ENCODE data around the gene SMYD3. TPM values are rescaled to one million over a fixed set of nuclear protein-coding genes. Genes with fewer than 3 reads are reported as not detected.

The SMYD3 gene
- total and polyA plus RNA-seq, 4 donors: 10.5 to 40.1 (median 32.5) TPM

DNA sequence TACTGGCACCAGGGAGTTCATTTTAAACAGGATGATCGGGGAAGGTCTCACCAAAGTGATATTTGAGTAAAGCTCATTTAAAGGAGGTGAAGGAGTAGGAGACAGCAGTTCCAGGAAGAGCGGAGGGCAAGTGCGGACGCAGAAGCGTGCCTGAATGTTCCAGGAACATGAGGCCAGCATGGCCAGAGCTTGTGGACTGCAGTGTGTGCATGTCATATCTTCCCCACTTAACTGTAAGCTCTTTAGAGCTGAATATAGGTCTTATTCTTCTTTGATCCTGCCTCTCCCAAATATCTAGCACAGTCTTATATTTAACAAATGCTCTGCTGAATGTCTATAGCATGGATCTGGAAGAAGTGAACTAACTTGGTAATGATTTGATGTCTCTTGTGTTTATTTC is 639.3 kb downstream of the SMYD3 start:
- Histone ChIP-seq H3K9me3 (ENCODE audit: control insufficient read depth in 4 of 4, insufficient read depth in 3 of 4, low read length in 3 of 4) (no peaks in the 10 kb centered on the region), H3K4me1 (ENCODE audit: control insufficient read depth in 5 of 5, insufficient read depth in 5 of 5, low read length in 5 of 5) (no peaks in the 10 kb centered on the region), H3K27ac (ENCODE audit: low read depth in 1 of 2, low read length in 1 of 2) (no peak overlapping the region), H3K36me3 (ENCODE audit: control insufficient read depth in 4 of 4, insufficient read depth in 4 of 4, low read length in 4 of 4) (no peaks in the 10 kb centered on the region), H3K4me3 (no peak overlapping the region), H3K27me3 (ENCODE audit: control insufficient read depth in 3 of 3, insufficient read depth in 3 of 3, low read length in 2 of 3) (no peaks in the 10 kb centered on the region), H3K9ac (ENCODE audit: insufficient read depth in 1 of 2, low read length in 2 of 2) (no peak overlapping the region)
- WGBS, 2 donors: 58 to 65% methylated on average over 5 of the region's 5 CpGs
- no peak for ATAC-seq (ENCODE audit: insufficient read depth, low FRiP score)
- TF ChIP-seq, protein P1, sequence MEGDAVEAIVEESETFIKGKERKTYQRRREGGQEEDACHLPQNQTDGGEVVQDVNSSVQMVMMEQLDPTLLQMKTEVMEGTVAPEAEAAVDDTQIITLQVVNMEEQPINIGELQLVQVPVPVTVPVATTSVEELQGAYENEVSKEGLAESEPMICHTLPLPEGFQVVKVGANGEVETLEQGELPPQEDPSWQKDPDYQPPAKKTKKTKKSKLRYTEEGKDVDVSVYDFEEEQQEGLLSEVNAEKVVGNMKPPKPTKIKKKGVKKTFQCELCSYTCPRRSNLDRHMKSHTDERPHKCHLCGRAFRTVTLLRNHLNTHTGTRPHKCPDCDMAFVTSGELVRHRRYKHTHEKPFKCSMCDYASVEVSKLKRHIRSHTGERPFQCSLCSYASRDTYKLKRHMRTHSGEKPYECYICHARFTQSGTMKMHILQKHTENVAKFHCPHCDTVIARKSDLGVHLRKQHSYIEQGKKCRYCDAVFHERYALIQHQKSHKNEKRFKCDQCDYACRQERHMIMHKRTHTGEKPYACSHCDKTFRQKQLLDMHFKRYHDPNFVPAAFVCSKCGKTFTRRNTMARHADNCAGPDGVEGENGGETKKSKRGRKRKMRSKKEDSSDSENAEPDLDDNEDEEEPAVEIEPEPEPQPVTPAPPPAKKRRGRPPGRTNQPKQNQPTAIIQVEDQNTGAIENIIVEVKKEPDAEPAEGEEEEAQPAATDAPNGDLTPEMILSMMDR (IDR thresholded peaks at IDR 0.05; ENCODE audit: control extremely low read depth, extremely low read depth): no peak
- DNase-seq: no peak

DNA sequence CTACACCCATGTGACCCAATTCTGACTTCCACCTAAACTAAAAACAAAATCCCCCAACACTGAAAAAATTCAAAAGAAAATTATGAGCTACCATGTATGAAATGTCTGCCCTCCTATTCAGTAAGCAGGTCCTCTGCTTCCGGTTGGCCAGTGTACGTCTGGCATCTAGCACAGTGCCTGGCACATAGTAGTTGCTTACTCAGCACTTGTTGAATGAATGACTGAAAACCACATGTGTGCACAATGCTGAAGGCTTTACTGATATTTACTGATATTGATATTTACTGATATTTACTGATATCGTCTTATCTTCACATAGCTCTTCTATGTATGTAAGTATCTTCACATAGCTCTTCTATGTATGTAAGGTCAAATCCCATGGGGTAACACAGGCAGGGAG is 642.2 kb downstream of the SMYD3 start:
- DNase-seq: no peak
- no peak for ATAC-seq (ENCODE audit: insufficient read depth, low FRiP score)
- Histone ChIP-seq H3K27ac (ENCODE audit: low read depth in 1 of 2, low read length in 1 of 2) (no peak overlapping the region), H3K36me3 (ENCODE audit: control insufficient read depth in 4 of 4, insufficient read depth in 4 of 4, low read length in 4 of 4) (no peaks in the 10 kb centered on the region), H3K9me3 (ENCODE audit: control insufficient read depth in 4 of 4, insufficient read depth in 3 of 4, low read length in 3 of 4) (peaks cover 0 to 2% (median 0%) of the 10 kb centered on the region in 4 donors), H3K27me3 (ENCODE audit: control insufficient read depth in 3 of 3, insufficient read depth in 3 of 3, low read length in 2 of 3) (no peaks in the 10 kb centered on the region), H3K4me1 (ENCODE audit: control insufficient read depth in 5 of 5, insufficient read depth in 5 of 5, low read length in 5 of 5) (peaks cover 0 to 19% (median 8%) of the 10 kb centered on the region in 5 donors), H3K9ac (ENCODE audit: insufficient read depth in 1 of 2, low read length in 2 of 2) (no peak overlapping the region), H3K4me3 (no peak overlapping the region)
- TF ChIP-seq, protein P1 (IDR thresholded peaks at IDR 0.05; ENCODE audit: control extremely low read depth, extremely low read depth): no peak
- WGBS, 2 donors: 96 to 97% methylated on average over 3 of the region's 3 CpGs

DNA sequence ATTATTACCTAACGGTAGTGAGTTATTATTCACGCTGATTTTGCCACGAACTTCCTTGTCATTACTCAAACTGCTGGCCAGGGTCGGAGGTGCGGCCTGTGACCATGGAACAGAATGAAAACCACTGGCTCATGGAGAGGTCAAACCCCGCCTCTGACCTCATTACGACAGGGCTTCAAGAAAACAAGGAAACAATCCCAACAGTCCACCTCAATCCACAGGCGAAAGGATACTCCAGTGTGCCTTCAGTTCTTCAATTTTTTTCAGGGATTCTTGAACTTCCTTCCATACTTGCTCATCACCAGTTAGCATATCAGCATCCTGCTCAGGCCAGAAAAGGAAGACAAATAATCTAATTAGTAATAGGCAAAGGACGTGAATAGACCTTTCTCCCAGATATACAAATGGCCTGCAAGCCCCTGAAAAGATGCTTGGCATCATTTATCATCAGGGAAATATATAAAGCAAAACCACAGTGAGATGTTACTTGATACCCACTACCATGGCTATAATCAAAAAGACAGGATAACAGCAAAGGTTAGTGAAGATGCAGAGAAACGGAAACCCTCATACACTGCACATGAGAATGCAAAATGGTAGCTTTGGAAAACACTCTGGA is 643.4 kb downstream of the SMYD3 start:
- TF ChIP-seq, protein P1 (IDR thresholded peaks at IDR 0.05; ENCODE audit: control extremely low read depth, extremely low read depth): no peak
- H3K9ac ChIP-seq (ENCODE audit: insufficient read depth in 1 of 2, low read length in 2 of 2): no peak overlapping the region
- peaks cover 0 to 2% (median 0%) of the 10 kb centered on the region in 4 donors for H3K9me3 ChIP-seq (ENCODE audit: control insufficient read depth in 4 of 4, insufficient read depth in 3 of 4, low read length in 3 of 4)
- ATAC-seq (ENCODE audit: insufficient read depth, low FRiP score): no peak
- no peaks in the 10 kb centered on the region for H3K36me3 ChIP-seq (ENCODE audit: control insufficient read depth in 4 of 4, insufficient read depth in 4 of 4, low read length in 4 of 4)
- no peaks in the 10 kb centered on the region for H3K27me3 ChIP-seq (ENCODE audit: control insufficient read depth in 3 of 3, insufficient read depth in 3 of 3, low read length in 2 of 3)
- no peak overlapping the region for H3K4me3 ChIP-seq
- 77 to 82% methylated on average over 10 of the region's 10 CpGs for WGBS, 2 donors
- no peak for DNase-seq
- H3K27ac ChIP-seq (ENCODE audit: low read depth in 1 of 2, low read length in 1 of 2): no peak overlapping the region
- H3K4me1 ChIP-seq (ENCODE audit: control insufficient read depth in 5 of 5, insufficient read depth in 5 of 5, low read length in 5 of 5): peaks cover 2 to 28% (median 17%) of the 10 kb centered on the region in 5 donors
